Coronary artery (tissue), 2 donors: ENCODE data around the gene TMBIM4.
"Not testable (repeated sequence)": the region's sequence is repeated elsewhere in the genome, so short reads cannot be mapped to it uniquely, and the experiment has no call there.

ENCODE experiments used
- DNase-seq: peaks from one replicate; pipeline ENCODE4 v3.0.0-alpha.2; 2017; ENCODE audit warnings: low spot score
- H3K27ac ChIP-seq, 2 donors: fragments of 200-600 bp; sonication (generic); one replicate each; pipeline ENCODE4 v1.5.1; 2016 to 2019
- H3K4me3 ChIP-seq: fragments of 200-600 bp; sonication (generic); 2 replicates; pipeline ENCODE4 v1.5.1; 2016; ENCODE audit warnings: mild to moderate bottlenecking, moderate library complexity
- CTCF ChIP-seq: fragments of 200-600 bp; sonication (generic); IDR thresholded peaks from one replicate; pipeline ENCODE4 v1.5.1; 2019; ENCODE audit warnings: antibody characterized with exemption

TMBIM4 gene

GRCh38 chr12:66182956-66183355, 13.2 kb upstream of the TMBIM4 start:
- H3K27ac ChIP-seq: no peak overlapping the region
- DNase-seq: no peak
- no peak for TF ChIP-seq CTCF
- no peak overlapping the region for H3K4me3 ChIP-seq

GRCh38 chr12:66176105-66176900, 6.5 kb upstream of the TMBIM4 start:
- DNase-seq: no peak
- no peak overlapping the region for H3K4me3 ChIP-seq
- TF ChIP-seq CTCF: no peak
- H3K27ac ChIP-seq: no peak overlapping the region

GRCh38 chr12:66174391-66175325, 4.9 kb upstream of the TMBIM4 start:
- not testable (repeated sequence) for H3K4me3 ChIP-seq, H3K27ac ChIP-seq, DNase-seq

GRCh38 chr12:66170606-66171005, 810 bp upstream of the TMBIM4 start:
- H3K4me3 ChIP-seq: peak overlapping the region; percentile 87
- peak overlapping the region; percentile 92 to 99 for H3K27ac ChIP-seq
- DNase-seq: no peak
- TF ChIP-seq CTCF: no peak

- Histone ChIP-seq H3K27ac (peak overlapping the region; percentile 92 to 99), H3K4me3 (peak overlapping the region; percentile 87)
- DNase-seq: no peak
- no peak for TF ChIP-seq CTCF
Measured at GRCh38 chr12:66168410-66168809, 1.4 kb downstream of the TMBIM4 start.

- H3K4me3 ChIP-seq: no peak overlapping the region
- no peak for TF ChIP-seq CTCF
- H3K27ac ChIP-seq: no peak overlapping the region
- DNase-seq: no peak
Measured at GRCh38 chr12:66166561-66166960, 3.2 kb downstream of the TMBIM4 start.

GRCh38 chr12:66165141-66165540, 4.7 kb downstream of the TMBIM4 start:
- no peak for DNase-seq
- H3K27ac ChIP-seq: no peak overlapping the region
- H3K4me3 ChIP-seq: no peak overlapping the region
- no peak for TF ChIP-seq CTCF
